ENCODE measurements around the gene FIZ1. TPM values are rescaled to one million over a fixed set of nuclear protein-coding genes. Genes with fewer than 3 reads are reported as not detected.

Gene FIZ1
- total RNA-seq, 1 donor from 2014 or later: 7.1 TPM

DNA sequence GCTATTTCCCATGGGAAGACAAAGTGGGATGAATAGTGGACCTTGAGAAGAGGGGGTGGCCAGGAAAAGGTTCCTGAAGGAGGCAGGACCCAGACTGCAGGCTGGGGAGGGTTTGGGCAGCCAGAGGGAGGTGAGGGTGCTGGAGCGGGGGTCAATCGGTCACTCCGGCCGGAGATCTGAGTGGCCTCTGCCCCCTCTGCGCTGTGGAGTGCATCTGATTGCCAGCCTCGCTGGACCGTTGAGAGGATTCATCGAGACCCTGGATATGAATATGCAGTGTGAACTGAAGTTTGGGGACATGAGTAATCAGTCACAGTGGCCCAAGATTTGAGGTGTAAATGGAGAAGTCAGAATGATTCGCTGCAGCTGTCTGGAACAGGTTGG lies 36.0 kb upstream of the FIZ1 start:
- ATAC-seq: peak; percentile 3

DNA sequence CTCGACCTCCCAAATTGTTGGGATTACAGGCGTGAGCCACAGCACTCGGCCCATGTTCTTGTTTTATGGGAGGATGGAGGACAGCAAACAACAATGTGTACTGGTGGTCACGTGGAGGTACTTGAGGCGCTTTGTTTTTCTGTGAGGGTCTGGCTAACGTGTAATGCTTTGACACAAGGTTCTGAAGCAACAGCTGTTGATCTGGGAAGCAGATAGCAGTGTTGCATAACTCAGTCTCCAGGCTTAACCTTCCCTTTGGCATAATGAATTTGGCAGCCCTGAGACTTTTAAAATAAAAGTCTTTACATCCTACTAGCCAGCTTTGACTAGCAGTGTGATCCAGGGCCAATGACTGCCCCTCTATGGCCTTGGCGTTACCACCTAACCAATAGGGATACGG lies 34.5 kb upstream of the FIZ1 start:
- ATAC-seq: no peak

- peak; percentile 77 for ATAC-seq
These were observed 33.1 kb upstream of the FIZ1 start for GRCh38 chr19:55632463-55632834.

DNA sequence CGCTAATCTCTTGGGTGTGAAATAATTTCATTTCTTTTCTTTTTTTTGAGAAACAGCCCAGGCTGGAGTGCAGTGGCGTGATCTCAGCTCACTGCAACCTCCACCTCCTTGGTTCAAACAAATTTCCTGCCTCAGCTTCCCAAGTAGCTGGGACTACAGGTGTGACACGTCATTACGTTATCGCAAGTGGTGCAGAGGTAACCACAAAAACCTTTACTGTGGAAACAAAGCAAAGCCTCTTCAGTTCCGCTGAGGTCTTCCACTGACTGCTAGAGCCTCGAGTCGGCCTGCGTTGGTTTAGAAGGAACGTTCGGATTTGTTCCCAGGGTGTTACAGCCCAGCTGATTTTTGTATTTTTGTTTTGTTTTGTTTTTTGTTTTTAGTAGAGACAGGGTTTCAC lies 27.0 kb upstream of the FIZ1 start:
- no peak for ATAC-seq

GRCh38 chr19:55625004-55625326 lies 25.6 kb upstream of the FIZ1 start:
- ATAC-seq: no peak

- ATAC-seq: peak; percentile 93
These were observed 25.0 kb upstream of the FIZ1 start, which contains the start of gene ZNF784 for GRCh38 chr19:55624109-55625003. TSS of gene ZNF784 (minus strand) at chr19:55624566. CDS start at chr19:55624561, 5 bp downstream.

- no peak for ATAC-seq
These were observed 24.2 kb upstream of the FIZ1 start for GRCh38 chr19:55623561-55623960.

- no peak for ATAC-seq
These were observed 23.8 kb upstream of the FIZ1 start for GRCh38 chr19:55623130-55623529.

DNA sequence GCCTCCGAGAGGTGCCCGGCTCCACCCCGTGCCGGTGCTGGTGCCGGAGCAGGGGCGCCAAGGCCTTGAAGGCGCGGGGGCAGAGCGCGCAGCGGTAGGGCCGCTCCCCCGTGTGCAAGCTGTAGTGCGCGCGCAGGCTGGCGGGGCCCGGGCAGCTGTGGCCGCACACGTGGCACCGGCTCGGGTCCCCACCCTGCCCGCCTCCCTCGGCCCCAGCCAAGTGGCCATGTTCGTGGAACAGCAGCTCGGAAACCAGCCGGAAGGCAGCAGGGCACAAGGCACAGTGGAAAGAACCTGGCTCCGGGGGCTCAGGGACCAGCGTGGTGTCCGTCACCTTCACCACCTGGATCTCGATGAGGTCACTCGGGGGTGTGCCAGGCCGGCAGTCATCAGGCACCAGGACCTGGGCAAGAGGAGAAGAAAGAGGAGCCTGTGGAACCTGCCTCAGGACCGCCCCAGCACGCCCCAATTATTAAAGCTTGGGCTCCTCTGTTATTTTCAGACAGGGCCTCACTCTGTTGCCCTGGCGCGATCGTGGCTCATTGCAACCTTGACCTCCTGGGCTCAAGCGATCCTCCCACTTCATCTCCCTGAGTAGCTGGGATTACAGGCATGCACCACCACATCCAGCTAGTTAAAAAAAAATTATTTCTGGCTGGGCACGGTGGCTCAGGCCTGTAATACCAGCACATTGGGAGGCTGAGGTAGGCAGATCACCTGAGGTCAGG lies 23.1 kb upstream of the FIZ1 start:
- ATAC-seq: no peak

DNA sequence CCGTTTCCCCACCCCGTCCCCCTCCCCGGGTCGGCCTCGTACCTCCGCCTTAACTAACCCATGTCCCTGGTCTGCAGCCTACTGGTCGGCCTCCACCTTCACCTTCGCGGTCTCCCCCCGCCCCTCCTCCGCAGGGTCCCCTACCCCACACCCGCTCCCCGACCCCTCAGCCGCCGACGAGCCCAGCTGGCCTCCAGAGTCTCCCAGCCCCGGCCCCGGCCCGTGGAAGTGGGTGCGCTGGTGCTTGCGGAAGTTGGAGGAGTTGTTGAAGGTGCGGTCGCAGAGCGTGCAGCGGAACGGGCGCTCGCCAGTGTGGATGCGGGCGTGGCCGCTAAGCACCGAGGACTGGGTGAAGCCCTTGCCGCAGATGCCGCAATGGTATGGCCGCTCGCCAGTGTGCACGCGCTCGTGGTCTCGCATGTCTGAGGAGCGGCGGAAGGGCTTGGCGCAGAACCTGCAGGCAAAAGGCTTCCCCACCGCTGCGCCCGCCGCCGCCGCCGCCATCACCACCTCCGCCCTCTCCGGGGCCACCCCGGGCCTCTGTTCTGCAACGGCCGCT lies 22.4 kb upstream of the FIZ1 start:
- ATAC-seq: no peak

GRCh38 chr19:55621205-55621672 lies 21.9 kb upstream of the FIZ1 start:
- no peak for ATAC-seq

DNA sequence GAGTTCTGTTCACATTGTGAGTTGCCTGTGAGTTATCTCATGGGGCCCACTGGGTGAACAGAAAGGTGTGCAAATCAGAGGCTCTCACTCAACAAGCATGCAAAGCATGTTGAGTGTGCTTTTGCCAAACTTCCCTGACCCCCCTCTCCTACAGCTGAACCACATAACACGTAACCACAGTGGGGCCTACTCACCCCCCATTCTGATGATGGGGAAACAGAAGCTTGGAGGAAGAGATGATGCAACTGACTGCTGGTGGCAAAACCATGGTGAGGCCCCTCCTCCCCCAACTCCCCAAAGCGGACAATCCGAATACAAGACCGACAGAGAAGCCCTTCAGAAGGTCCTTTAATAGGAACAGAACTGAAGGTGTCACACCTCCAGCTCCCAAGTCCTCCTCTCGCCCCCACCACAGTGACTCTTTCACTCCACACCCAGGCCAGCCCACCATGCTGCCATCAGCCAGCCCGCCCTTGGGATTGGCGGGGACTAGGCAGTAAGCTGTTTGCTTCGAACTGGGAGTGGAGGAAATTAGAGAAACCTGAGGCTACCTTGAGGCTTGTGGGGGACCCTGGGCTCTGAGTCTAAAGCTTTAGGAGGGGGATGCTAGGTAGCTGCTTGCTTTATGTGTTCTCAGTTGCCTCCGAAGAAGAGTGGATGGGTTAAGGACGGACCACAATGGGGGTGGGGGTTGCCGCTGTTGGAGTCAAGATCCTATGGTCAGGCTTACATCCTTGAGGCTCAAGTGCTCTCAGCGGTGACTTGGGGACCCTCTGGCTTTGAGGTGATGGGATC lies 21.3 kb upstream of the FIZ1 start:
- ATAC-seq: no peak

- ATAC-seq: no peak
These were observed 20.0 kb upstream of the FIZ1 start for GRCh38 chr19:55619286-55619685.

DNA sequence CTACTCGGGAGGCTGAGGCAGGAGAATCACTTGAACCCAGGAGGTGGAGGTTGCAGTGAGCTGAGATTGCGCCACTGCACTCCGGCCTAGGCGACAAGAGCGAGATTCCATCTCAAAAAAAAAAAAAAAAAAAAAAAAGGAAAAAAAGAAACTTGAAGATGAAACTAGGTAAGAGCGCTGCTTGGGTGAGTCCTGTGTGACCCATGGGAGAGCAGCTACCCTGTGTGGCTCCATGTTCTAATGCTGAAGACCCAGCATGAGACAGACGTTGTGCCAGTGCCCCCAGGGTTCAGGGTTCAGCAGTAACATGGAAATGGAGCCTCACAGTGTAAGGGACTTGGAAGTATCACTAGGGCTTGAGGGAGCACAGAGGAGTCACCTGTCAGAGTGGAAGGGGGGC lies 19.1 kb upstream of the FIZ1 start:
- ATAC-seq: no peak

DNA sequence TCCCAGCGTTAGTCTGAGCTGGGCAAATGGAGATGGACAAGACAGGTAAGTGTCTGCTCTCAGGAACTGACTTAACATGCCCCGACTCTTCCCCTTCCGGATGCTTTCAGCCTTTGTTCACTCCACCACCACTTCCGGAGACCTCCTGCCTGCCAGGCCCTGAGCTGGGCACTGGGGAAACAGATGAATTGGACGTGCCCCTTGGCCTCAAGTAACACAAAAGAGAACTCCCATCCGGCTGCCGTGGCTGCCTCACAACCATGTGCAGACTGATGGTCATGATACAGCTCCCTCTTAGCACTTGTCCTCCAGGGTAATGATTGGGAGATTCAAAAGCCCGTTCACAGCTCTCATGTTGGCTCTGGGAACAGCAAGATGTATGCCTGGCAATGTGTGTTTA lies 18.1 kb upstream of the FIZ1 start:
- ATAC-seq: no peak

DNA sequence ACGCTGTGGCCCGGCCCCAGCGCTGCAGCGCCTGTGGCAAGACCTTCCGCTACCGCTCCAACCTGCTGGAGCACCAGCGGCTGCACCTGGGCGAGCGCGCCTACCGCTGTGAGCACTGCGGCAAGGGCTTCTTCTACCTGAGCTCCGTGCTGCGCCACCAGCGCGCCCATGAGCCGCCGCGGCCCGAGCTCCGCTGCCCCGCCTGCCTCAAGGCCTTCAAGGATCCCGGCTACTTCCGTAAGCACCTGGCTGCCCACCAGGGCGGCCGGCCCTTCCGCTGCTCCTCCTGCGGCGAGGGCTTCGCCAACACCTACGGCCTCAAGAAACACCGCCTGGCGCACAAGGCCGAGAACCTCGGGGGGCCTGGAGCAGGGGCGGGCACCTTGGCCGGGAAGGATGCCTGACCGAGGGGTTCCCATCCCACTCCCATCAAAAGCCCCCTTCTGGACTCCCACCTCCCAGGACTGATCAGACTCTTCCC lies 17.1 kb upstream of the FIZ1 start:
- ATAC-seq: no peak

GRCh38 chr19:55615543-55616394 lies 16.5 kb upstream of the FIZ1 start:
- no peak for ATAC-seq

GRCh38 chr19:55614711-55615542 lies 15.6 kb upstream of the FIZ1 start:
- ATAC-seq: no peak

DNA sequence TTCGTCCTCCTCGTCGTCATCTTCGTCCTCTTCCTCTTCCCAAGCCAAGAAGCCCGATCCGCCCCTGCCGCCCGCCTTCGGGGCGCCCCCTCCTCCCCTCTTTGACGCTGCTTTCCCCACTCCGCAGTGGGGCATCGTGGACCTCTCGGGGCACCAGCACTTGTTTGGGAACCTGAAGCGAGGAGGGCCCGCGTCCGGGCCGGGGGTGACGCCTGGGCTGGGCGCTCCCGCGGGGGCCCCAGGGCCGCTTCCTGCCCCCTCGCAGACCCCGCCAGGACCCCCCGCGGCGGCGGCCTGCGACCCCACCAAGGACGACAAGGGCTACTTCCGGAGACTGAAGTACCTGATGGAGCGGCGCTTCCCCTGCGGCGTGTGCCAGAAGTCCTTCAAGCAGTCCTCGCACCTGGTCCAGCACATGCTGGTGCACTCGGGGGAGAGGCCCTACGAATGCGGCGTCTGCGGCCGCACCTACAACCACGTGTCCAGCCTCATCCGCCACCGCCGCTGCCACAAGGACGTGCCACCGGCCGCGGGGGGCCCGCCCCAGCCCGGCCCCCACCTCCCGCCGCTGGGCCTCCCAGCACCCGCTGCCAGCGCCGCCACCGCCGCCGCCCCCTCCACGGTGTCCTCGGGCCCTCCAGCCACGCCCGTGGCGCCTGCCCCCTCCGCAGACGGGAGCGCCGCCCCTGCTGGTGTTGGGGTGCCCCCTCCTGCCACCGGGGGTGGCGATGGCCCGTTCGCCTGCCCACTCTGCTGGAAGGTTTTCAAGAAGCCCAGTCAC lies 14.8 kb upstream of the FIZ1 start:
- ATAC-seq: no peak

DNA sequence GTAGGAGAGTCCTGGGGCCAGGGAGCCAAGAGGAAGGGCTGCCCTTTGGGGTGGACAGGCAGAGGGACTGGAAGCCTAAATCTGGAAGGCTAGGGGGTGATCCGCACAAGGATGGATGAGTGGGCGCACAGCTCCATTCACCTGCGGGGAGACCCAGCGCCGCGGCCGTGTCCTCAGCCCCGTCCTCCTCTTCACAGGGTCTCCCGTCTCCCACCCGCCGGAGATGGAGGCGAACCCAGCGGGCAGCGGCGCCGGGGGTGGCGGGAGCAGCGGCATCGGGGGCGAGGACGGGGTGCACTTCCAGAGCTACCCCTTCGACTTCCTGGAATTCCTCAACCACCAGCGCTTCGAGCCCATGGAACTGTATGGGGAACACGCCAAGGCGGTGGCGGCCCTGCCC lies 14.1 kb upstream of the FIZ1 start:
- ATAC-seq: no peak

Measured in esophagus mucosa (tissue), 1 donor.